Bronchus fibroblast of lung (primary cell): ENCODE measurements around the gene CCR5. TPM values are rescaled to one million over a fixed set of nuclear protein-coding genes. Genes with fewer than 3 reads are reported as not detected.

ENCODE experiments used
- total RNA-seq: library from RNA; depleted of rRNA; stranded (reverse); fragments of >200 nt; gene quantifications from 2 replicates; pipeline ENCODE4 v1.2.3, GENCODE V29; 2015

Gene CCR5
- total RNA-seq = not detected in 2 replicates

GRCh38 chr3:46370839-46371518 lies at the start of gene CCR5:
Gene CCR5, plus strand, starts transcription at chr3:46370946. Its CDS starts 1,957 bp downstream, at chr3:46372903.

DNA sequence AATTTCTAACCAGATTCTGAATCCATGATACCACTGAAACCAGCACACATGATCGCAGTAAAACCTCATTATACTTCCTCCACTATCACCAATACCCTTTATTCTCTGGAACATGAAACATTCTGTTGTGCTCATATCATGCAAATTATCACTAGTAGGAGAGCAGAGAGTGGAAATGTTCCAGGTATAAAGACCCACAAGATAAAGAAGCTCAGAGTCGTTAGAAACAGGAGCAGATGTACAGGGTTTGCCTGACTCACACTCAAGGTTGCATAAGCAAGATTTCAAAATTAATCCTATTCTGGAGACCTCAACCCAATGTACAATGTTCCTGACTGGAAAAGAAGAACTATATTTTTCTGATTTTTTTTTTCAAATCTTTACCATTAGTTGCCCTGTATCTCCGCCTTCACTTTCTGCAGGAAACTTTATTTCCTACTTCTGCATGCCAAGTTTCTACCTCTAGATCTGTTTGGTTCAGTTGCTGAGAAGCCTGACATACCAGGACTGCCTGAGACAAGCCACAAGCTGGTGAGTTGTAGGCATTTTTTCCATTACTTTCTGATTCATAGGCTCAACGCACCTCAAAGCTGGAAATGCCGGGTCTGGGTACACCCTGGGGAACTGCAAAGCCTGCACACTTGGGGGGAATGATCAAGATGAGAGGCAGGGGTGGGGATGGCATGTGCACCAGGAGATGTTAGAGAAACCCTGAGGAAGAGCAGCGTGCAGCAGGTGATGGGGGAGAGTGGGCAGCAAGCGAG lies 16.9 kb upstream of the CCR5 start, which contains the start of gene CCR2:
Gene CCR2, plus strand, starts transcription at position 465 of the 764 bp plus-strand sequence. CDS start 3,417 bp downstream, outside the sequence.

DNA sequence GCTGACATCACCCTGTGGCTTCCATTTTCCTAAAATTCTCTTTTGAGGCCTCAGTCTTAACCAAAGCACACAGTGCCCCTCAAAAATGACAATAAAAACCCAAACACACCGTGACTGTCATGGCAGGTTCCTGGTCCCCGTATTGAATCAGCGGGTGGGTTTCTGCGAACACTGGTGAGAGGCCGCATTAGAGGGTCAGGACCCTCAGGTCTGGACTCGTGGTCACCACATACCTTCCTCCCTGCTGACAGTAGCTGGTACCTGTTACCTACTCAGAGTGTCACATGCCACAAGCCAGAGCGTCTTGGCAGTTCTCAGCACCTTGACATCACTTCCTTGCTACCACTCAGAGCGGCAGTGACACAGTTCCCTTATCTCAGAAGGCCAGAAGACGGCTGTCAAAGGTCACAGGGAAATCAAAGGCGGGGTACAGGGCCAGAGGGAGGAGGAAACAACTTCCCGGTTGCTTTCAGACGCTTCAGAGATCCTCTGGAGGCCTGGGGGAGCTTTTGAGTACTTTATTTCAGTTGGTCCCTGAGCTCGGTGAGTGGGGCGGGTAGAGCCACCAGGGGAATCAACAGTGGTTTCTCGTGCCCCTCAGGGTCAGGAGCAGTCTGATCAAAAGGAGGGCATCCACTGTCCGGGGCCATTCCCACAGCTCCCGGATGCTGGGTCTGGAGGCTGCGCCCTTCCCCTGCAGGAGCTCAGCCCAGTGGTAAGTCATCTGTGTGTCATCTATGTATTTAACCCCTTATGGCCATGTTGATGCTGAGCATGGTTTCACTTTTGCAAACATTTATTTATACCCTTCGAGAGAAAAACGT lies 36.3 kb downstream of the CCR5 start, which contains the start of the genes CCR5AS and CCRL2:
Gene CCR5AS, minus strand, starts transcription at position 279 of the 824 bp plus-strand sequence.
Gene CCRL2, plus strand, starts transcription at position 472 of the 824 bp plus-strand sequence. CDS start 821 bp downstream, outside the sequence.

Other genes starting within 250 kb of the CCR5 start
- not detected in 2 replicates for gene CCR1, start 162.6 kb upstream of the CCR5 start, total RNA-seq
- not detected in 2 replicates for gene CCR3, start 128.5 kb upstream of the CCR5 start, total RNA-seq
- gene CCR2, start 16.8 kb upstream of the CCR5 start, total RNA-seq = not detected in 2 replicates
- 0.45 TPM in 1 of 2 replicates, not detected in the other for gene CCRL2, start 36.3 kb downstream of the CCR5 start, total RNA-seq
- gene LTF, start 94.0 kb downstream of the CCR5 start, total RNA-seq = not detected in 2 replicates
- gene RTP3, start 127.0 kb downstream of the CCR5 start, total RNA-seq = not detected in 2 replicates
- gene LRRC2, start 195.4 kb downstream of the CCR5 start, total RNA-seq = under 0.01 TPM in 2 replicates
- gene FAM240A, start 241.6 kb downstream of the CCR5 start, total RNA-seq = not detected in 2 replicates